Neutrophil (primary cell): ENCODE results near the gene PDCD1.

Experiments
- H3K27ac ChIP-seq: fragments of 200-600 bp; sonication (generic); 2 replicates; pipeline ENCODE4 v1.5.1; 2016; ENCODE audit warnings: mild to moderate bottlenecking, moderate library complexity
- H3K27me3 ChIP-seq: fragments of 200-600 bp; sonication (generic); 2 replicates; pipeline ENCODE4 v1.6.0; 2016; ENCODE audit warnings: mild to moderate bottlenecking
- H3K36me3 ChIP-seq: fragments of 200-600 bp; sonication (generic); 2 replicates; pipeline ENCODE4 v1.5.1; 2017
- H3K4me1 ChIP-seq, 2 experiments: fragments of 200-600 bp in 1 of 2; sonication (generic) in 1 of 2; 1 replicate in 1 of 2; 2 replicates in 1 of 2; pipeline versions ENCODE4 v1.5.1 to v1.6.1; 2013 to 2016; ENCODE audit warnings: low read depth in 1 of 2, low read length in 1 of 2, mild to moderate bottlenecking in 1 of 2, moderate library complexity in 1 of 2; ENCODE audit not compliant: control insufficient read depth in 1 of 2, insufficient read depth in 1 of 2
- H3K4me3 ChIP-seq, 2 experiments: fragments of 200-600 bp in 1 of 2; sonication (generic) in 1 of 2; 1 replicate in 1 of 2; 2 replicates in 1 of 2; pipeline ENCODE4 v1.5.1; 2013 to 2016; ENCODE audit warnings: low read depth in 1 of 2, low read length in 1 of 2, mild to moderate bottlenecking in 1 of 2, moderate library complexity in 1 of 2
- H3K9me3 ChIP-seq: fragments of 200-600 bp; sonication (generic); 2 replicates; pipeline ENCODE4 v1.5.1; 2016
- TF ChIP-seq, protein P1 (sequence below): fragments of 200-600 bp; sonication (generic); IDR thresholded peaks from 2 replicates; pipeline ENCODE4 v1.5.1; 2016; ENCODE audit warnings: antibody characterized with exemption

Gene PDCD1

DNA sequence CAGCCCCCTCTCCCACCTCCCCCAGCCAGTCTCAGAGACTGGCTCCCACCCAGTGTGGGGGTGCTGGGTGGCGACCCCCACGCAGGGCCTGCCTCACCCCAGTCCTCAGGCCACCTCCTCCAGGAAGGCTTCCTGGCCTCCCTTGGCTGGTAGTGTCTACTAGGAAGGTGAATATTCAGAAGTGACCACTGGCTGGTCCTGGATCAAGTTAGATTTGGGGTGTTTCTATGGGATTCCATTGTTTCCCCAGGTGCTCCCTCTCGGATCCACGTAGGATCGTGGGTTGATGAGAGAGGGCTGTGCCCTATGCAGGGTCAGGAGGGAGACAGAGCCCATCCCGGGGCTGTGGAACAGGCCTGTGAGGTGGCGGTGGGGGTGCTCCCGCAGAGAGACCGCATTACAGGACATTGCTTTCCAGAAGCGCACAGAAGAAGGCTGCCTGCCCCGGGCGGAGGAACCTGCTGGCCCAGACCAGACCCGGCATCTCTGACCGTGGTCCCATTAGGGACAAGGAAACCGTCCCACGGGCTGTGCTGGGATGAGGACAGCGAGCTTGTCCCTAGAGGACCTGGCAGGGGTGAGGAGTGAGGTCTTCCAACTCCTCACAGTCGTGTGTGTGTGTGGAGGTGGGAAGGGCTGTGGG lies 3.3 kb downstream of the PDCD1 start:
- no peaks in the 10 kb centered on the region for H3K4me1 ChIP-seq
- no peaks in the 10 kb centered on the region for H3K9me3 ChIP-seq
- TF ChIP-seq, protein P1, sequence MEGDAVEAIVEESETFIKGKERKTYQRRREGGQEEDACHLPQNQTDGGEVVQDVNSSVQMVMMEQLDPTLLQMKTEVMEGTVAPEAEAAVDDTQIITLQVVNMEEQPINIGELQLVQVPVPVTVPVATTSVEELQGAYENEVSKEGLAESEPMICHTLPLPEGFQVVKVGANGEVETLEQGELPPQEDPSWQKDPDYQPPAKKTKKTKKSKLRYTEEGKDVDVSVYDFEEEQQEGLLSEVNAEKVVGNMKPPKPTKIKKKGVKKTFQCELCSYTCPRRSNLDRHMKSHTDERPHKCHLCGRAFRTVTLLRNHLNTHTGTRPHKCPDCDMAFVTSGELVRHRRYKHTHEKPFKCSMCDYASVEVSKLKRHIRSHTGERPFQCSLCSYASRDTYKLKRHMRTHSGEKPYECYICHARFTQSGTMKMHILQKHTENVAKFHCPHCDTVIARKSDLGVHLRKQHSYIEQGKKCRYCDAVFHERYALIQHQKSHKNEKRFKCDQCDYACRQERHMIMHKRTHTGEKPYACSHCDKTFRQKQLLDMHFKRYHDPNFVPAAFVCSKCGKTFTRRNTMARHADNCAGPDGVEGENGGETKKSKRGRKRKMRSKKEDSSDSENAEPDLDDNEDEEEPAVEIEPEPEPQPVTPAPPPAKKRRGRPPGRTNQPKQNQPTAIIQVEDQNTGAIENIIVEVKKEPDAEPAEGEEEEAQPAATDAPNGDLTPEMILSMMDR: no peak
- H3K36me3 ChIP-seq: no peaks in the 10 kb centered on the region
- H3K27me3 ChIP-seq: peaks cover 25% of the 10 kb centered on the region
- no peak overlapping the region for H3K27ac ChIP-seq
- no peak overlapping the region for H3K4me3 ChIP-seq

DNA sequence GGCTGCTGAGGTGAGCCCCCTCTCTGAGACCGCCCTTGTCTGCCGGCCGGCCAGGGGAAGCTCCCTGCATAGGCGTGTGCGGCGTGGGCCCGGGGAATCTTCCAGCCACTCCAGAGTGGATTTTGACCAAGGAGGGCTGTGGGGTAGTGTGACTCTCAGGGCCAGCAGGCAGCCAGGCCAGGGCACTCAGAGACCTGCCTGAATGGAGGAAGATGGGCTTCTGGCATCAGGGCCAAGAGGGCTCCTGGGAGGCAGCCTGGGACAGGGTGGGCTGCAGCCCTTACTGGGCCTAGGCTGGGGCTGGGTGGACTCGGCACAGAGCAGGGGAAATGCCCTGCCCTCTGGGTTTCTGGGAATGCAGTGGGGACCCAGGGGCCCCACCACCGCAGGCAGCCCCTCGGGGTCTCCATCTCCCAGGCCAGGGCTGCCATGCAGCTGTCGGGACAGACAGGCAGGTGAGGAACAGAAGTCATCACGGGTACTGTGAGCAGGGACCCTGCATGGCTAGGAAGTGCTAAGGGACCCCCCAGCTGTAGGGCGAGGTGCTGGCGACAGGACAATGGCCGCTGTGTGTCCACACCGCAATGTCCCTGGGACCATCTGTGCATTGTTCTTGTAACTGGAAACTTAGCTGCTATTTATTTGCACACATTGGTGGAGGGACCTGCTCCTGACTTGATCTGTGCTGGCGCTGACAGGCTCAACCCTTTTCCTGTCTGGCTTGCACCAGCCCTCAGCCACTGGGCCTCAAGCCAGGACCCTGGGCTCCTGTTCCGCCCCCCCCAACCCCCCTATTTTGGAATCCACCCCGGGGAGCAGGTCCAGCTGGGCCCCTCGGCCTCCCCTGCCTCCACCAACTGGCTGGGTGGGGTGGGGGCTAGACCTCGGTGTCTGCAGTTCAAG lies 4.1 kb downstream of the PDCD1 start:
- H3K9me3 ChIP-seq: no peaks in the 10 kb centered on the region
- TF ChIP-seq, protein P1: no peak
- no peak overlapping the region for H3K4me3 ChIP-seq
- no peak overlapping the region for H3K27ac ChIP-seq
- no peaks in the 10 kb centered on the region for H3K4me1 ChIP-seq
- H3K27me3 ChIP-seq: peaks cover 25% of the 10 kb centered on the region
- H3K36me3 ChIP-seq: no peaks in the 10 kb centered on the region

DNA sequence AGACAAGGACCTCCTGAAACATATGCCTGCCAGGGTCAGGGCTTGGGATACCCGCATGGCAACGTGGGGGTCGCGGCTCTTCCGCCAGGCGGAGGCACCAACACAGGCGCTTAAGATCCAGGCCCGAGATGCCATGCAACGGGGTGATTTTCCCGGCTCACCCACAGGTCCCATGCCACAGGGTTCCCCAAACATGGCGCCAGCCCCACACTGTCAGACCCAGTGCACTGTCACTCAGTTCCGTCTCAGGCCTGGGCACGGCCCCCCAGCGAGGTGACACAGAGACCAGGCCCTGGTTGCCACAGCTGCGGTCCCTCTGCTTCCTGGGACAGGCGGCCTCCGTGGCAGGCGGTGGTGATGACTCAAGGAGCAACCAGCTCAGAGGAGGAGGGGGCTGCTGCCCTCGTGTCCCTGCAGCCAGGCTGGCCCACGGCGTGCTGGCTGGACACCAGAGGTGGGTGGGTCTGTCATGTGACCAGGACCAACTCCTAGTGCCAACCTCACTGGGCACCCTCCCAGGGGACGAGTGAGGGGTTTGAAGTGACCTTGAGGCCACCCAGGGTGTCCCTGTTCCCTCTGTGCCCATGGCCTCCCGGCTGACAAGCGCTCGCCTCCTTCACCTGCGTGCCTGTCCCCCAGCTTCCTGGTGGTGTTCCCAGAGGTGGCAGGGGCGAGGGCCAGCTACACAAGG lies 4.9 kb downstream of the PDCD1 start:
- H3K27me3 ChIP-seq: peaks cover 17% of the 10 kb centered on the region
- no peaks in the 10 kb centered on the region for H3K36me3 ChIP-seq
- TF ChIP-seq, protein P1: no peak
- no peaks in the 10 kb centered on the region for H3K9me3 ChIP-seq
- H3K4me3 ChIP-seq: no peak overlapping the region
- H3K27ac ChIP-seq: no peak overlapping the region
- H3K4me1 ChIP-seq: no peaks in the 10 kb centered on the region

DNA sequence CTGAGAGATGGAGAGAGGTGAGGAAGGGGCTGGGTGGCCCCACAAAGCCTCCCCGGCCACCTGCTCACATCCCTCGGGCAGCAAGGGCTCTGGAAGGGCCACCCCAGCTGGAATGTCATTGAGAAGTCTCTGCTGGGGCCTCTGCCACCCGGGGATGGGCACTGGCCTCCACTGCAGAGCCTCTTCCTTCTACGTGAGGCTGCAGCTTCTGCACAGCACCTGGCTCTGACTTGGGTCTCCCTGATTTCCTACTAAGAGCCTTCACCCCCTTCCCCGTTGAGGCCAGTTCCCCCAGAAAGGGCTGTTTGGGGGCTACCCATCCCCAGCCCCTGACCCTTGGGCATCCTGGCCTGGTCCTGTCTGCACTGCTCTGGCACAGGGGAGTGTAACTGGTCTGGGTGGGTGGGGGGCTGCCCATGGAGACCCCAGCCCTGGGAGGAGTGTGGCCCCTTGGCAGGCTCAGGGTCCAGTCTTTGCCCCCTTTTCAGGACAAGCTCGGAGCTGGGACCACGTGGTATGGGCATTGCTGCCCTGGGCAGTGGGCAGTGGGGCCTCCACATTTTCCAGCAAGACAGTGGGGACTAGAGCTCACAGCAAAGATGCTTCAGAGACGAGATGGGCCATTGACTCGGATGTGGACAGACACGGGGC lies 5.6 kb downstream of the PDCD1 start:
- TF ChIP-seq, protein P1: no peak
- H3K4me1 ChIP-seq: no peaks in the 10 kb centered on the region
- no peaks in the 10 kb centered on the region for H3K36me3 ChIP-seq
- no peaks in the 10 kb centered on the region for H3K9me3 ChIP-seq
- H3K4me3 ChIP-seq: no peak overlapping the region
- peaks cover 15% of the 10 kb centered on the region for H3K27me3 ChIP-seq
- no peak overlapping the region for H3K27ac ChIP-seq
